Measurements from ENCODE around the gene R3HDM2. TPM values are rescaled to one million over a fixed set of nuclear protein-coding genes. Genes with fewer than 3 reads are reported as not detected.

R3HDM2 gene
- 4.0 and 8.5 TPM in 2 replicates for total RNA-seq

GRCh38 chr12:57430931-57431566, at the start of gene R3HDM2:
TSS of gene R3HDM2 (minus strand) at chr12:57431043. CDS start at chr12:57310428, 120,615 bp downstream.

GRCh38 chr12:57479376-57480115, 48.7 kb upstream of the R3HDM2 start, which contains the start of gene ARHGAP9:
TSS of gene ARHGAP9 (minus strand) at chr12:57479866. CDS start at chr12:57479406, 460 bp downstream.

GRCh38 chr12:57459750-57460467, 29.1 kb upstream of the R3HDM2 start, which contains the start of gene GLI1:
TSS of gene GLI1 (plus strand) at chr12:57459785. CDS start at chr12:57463692, 3,907 bp downstream.

GRCh38 chr12:57454566-57455373, 23.9 kb upstream of the R3HDM2 start, which contains the start of gene INHBE:
TSS of gene INHBE (plus strand) at chr12:57455307. CDS start at chr12:57455537, 230 bp downstream.

GRCh38 chr12:57434517-57435223, 3.8 kb upstream of the R3HDM2 start, which contains the start of gene INHBC:
TSS of gene INHBC (plus strand) at chr12:57434784. CDS start at chr12:57434887, 103 bp downstream.

GRCh38 chr12:57250956-57251355, 179.9 kb downstream of the R3HDM2 start, which contains the start of gene STAC3:
TSS of gene STAC3 (minus strand) at chr12:57251187. CDS start at chr12:57249636, 1,551 bp downstream.

GRCh38 chr12:57229634-57230380, 201.0 kb downstream of the R3HDM2 start, which contains the start of gene SHMT2:
TSS of gene SHMT2 (plus strand) at chr12:57229711. CDS start at chr12:57229779, 68 bp downstream.

GRCh38 chr12:57216014-57216911, 214.6 kb downstream of the R3HDM2 start, which contains the start of gene NXPH4:
TSS of gene NXPH4 (plus strand) at chr12:57216794. CDS start at chr12:57216970, 176 bp downstream.

Other genes starting within 250 kb of the R3HDM2 start
- gene NXPH4, start 214.2 kb downstream of the R3HDM2 start, total RNA-seq, result 2.5 TPM in 1 of 2 replicates, not detected in the other
- 132 and 202 TPM in 2 replicates for gene SHMT2, start 201.3 kb downstream of the R3HDM2 start, total RNA-seq
- gene STAC3, start 179.9 kb downstream of the R3HDM2 start, total RNA-seq, result 0.18 and 0.19 TPM in 2 replicates
- not detected in 2 replicates for gene INHBC, start 3.7 kb upstream of the R3HDM2 start, total RNA-seq
- gene INHBE, start 24.3 kb upstream of the R3HDM2 start, total RNA-seq, result not detected in 2 replicates
- gene GLI1, start 28.7 kb upstream of the R3HDM2 start, total RNA-seq, result 0.45 TPM in 1 of 2 replicates, not detected in the other
- not detected in 2 replicates for gene ARHGAP9, start 48.8 kb upstream of the R3HDM2 start, total RNA-seq
- 138 and 187 TPM in 2 replicates for gene MARS1, start 57.0 kb upstream of the R3HDM2 start, total RNA-seq
- gene DDIT3, start 89.5 kb upstream of the R3HDM2 start, total RNA-seq, result 6.0 and 10.1 TPM in 2 replicates
- gene MBD6, start 91.8 kb upstream of the R3HDM2 start, total RNA-seq, result 6.2 and 9.5 TPM in 2 replicates
- 72.8 and 90.9 TPM in 2 replicates for gene DCTN2, start 116.1 kb upstream of the R3HDM2 start, total RNA-seq
- under 0.01 and 0.09 TPM in 2 replicates for gene KIF5A, start 119.0 kb upstream of the R3HDM2 start, total RNA-seq
- gene PIP4K2C, start 160.1 kb upstream of the R3HDM2 start, total RNA-seq, result 5.5 and 7.9 TPM in 2 replicates
- gene DTX3, start 173.8 kb upstream of the R3HDM2 start, total RNA-seq, result 3.3 and 11.0 TPM in 2 replicates
- gene ARHGEF25, start 180.4 kb upstream of the R3HDM2 start, total RNA-seq, result 1.8 and 10.7 TPM in 2 replicates
- gene B4GALNT1, start 202.2 kb upstream of the R3HDM2 start, total RNA-seq, result 0.18 and 0.94 TPM in 2 replicates